HG02943 (cell line): ENCODE results near the gene S100A8.
"Not testable (repeated sequence)": the region's sequence is repeated elsewhere in the genome, so short reads cannot be mapped to it uniquely, and the experiment has no call there.

Experiments
- ATAC-seq: cut with Tn5 transposase; IDR thresholded peaks from one replicate; pipeline ENCODE4 v1.9.1; 2021; ENCODE audit warnings: mild to moderate bottlenecking, low read depth, moderate library complexity; ENCODE audit not compliant: unreplicated experiment

Gene S100A8

DNA sequence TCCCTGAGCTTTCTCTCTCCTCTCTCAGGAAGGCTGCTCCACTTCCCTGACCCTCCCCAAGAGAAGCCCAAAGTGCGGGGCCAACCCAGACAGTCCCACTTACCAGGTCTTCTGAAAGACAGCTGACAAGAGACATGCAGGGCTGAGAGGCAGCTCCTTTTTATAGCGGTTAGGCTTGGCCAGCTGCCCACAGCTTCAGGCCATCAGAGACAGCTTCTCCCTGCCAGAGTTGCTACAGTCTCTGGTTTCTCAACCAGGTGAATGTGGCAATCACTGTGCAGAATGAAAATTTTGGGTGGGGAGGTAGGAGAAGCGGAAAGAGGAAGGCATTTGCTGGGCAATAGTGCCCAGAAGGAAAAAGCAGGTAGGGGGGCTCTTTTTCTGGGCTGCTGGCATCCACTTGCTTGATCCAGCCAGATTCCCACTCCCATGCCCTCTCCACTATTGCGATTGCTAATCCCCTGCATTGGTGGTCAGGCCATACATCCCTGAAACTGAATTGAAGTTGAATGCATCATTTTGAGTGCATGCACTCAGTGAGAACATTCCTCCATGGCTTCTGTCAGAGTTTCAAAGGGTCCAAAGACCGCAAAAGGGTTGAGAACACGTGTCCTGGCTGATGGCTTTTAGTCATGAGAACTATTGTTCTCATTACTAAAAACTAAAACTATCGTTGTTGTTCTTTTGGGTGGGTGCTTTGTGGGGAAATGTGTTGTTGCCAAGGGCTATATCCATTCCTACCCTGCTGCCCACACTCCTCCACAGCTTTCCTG, at the start of gene S100A8:
S100A8 (minus strand) TSS at position 136 of the 773 bp plus-strand sequence. CDS start 538 bp downstream, outside the sequence.
- ATAC-seq: no peak

DNA sequence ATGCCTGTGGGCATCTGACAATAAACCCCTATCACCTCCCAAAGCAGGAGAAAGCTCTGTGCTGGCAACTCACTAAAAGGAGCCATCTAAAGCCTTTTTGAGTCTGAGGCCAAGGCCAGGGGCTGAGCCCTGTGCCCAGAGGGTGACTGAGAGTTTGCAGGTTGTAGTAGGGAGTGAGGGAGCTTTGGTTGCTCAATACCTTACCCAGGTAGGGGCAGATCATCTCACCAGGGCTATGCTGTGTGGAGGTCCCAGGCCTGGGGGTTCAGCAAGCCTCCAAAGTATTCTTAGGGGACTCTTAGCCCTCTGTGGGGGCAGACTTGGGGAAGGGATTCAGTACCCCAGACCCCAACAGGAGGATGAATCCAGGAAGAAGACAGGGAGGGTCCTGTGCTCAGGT, 48.4 kb upstream of the S100A8 start:
- no peak for ATAC-seq

DNA sequence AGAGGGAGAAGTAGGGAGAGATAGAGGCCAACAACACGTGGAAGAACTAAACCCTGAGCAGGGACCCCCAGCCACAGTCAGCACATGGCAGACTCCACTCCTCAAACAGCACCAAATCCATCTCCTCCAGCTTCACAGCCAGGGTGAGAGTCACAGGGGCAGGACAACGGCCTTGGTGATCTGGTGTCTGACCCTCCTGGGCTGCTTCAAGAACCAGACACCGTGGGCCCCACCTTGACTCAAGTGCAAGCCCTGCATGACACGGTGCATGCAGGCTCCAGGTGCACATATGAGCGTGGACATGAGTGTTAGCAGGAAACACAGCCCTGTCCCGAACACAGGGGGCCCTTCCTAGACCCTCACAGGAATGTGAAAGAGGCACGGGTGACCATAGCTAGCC, 47.7 kb upstream of the S100A8 start:
- ATAC-seq: no peak

DNA sequence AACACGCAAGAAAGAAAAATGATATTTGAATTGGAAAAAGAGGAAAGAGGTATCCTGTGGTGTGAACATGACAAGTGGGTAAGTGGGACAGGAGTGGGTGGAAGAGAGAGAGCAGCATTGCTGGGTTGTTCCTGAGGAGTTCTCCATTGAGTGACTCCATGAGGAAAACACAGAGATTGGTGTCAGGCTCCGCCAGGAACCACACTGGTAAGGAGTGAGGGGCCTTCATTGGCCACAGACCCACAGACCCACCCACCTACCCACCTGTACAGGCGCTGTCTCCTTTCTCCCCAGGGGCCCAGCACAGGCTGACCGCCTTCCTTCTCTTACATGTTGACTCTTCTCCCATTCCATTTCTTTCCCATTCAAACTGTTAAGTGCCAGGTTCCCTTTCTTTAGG, 46.4 kb upstream of the S100A8 start:
- no peak for ATAC-seq

DNA sequence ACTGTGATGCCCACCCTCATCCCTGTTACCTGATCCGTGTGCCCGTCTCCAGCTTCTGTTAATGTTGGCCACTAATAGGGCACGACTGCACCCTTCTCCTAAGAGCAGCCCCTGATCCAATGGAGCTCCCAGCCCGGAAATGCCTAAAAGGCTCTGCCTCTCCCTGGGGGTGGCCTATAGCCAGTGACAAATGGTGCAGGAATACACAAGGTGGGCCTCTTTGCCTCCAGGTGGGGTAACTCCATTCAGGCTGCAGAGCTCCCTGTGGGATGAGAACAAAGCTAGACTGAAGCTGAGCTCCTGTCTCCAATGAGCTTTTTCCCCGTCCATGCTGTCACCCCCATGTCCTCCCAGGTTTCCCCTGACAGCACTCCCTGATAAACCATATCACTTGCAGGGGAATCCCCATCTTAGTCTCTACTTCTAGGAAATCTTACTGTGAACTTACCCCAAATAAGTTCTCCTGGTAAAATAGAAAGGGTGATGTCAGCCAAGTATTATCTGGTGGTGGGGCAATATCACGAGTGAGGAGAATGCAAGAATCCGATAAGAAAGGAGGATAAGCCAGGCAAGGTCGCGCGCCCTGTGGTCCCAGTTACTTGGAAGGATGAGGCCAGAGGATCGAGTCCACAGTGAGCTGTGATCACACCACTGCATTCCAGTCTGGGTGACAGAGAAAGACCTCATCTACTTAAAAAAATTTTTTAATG, 44.0 kb upstream of the S100A8 start:
- no peak for ATAC-seq

DNA sequence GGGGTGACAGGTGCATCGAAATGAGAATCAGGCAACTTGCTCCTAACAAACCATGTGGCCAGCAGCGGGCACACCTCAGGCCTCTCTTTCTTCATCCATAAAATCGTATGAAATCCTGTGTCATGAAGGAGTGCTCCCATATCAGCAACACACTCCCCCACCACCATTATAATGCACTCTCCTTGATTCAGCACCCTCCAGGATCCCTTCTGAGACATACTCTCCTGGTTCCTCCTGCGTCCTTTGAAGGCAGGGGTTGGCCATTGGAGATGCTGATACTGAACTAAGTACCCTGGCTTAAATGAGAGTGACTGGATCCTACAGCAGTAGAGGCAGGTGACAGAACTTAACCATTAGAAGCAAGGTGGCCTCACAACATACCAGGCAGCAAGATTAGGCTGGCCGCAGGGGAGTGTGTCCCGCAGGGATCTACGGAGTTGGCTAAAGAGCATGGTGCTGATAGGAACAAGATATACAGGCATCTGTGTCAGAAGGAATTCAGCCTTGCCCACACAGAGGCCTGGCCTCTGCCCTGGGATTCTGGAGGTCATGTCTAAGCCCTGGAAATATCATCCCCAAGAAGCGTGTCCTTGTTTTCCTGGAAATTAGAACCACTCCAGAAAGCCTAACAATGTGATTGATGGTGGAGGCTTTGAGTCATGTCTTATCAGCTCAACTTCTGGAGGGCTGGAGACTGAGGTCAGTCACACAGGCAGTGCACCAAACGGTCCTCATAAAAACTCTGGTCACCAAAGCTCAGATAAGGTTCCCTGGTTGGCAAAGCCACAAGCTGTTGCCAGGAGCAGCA, 42.2 kb upstream of the S100A8 start:
- no peak for ATAC-seq

DNA sequence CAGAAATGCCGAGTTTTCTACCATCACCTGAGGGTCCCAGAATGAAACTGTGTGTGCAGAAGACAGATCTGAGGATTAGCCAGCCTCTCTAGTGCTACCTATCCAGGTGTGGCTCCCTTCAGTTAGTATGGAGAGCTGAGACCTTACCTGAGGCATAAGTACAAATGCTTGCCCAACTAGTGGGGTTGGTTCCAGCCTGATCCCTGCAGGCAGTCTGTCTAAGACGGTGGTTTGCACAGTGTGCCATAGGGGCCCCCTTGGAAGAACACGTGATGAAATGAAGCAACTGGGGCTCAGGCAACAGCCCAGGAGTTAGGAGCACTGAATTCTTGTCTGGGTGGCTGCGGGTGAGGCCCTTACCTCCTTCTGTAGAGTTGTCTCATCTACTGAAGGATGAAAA, 41.1 kb upstream of the S100A8 start:
- ATAC-seq: no peak

DNA sequence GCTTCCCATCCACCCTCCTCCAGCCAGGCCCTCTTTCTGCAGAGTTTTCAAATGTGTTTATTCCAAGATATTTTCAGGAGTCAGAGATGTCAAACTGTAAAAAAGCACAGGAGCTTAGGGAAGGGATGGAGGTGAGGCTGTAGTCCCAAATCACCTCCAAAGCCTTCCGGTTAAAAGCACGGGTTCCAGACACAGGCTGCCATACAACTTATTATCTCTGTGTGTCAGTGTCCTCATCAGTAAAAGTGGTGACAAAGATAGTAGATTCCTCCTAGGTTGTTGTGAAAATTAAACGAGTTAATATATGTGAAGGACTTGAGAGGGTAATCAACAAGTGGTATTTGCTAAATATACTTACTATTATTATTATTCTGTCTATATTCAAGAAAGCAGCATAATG, 40.6 kb upstream of the S100A8 start:
- no peak for ATAC-seq

DNA sequence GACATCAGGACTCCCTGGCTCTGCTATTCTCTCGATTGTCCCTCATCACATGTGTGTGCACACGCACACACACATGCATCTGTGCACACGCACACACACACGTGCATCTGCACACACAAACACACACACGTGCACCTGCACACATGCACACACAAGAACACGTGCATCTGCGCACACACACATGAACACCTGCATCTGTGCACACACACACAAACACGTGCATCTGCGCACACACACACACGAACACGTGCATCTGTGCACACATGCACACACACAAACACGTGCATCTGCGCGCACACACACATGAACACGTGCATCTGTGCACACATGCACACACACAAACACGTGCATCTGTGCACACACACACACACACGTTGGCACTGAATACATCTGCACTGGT, 40.1 kb upstream of the S100A8 start:
- ATAC-seq: no peak

DNA sequence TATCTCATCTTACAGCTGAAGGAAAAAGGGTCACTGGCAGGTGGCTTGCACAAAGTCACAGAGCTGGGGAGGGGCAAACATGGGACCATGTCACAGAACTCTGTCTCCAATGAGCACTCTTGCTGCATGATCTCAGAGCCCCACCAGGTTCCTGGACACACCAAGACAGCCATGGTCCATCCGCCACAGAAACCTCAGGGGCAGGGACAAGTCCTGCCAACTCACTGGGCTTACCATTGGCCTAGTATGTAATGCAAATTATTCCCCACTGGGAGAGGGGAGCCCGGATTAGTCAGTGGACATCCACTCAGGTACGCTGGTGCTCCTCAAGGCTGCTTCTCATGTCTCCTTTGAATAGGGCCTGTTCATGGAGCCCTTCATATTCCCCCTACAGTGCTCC, 39.7 kb upstream of the S100A8 start:
- ATAC-seq: no peak

DNA sequence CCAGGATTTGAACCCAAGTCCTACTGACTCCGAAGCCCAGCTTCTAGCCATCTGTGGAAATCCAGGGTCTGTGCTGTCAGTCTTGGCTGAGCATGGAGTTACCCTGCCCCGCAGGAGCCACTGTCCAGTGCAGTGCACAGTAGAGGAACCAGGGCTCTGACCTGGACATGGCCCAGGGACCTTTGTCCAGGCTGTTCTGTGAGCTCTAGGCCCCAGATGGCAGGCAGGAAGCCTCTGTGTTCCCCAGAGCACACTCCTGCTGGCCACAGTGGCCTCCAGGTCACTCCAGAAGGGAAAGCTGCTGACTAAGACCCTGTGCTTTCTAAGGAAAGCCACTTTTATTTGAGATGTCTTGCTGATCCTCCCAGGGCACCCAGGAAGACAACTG, 39.3 kb upstream of the S100A8 start:
- no peak for ATAC-seq

DNA sequence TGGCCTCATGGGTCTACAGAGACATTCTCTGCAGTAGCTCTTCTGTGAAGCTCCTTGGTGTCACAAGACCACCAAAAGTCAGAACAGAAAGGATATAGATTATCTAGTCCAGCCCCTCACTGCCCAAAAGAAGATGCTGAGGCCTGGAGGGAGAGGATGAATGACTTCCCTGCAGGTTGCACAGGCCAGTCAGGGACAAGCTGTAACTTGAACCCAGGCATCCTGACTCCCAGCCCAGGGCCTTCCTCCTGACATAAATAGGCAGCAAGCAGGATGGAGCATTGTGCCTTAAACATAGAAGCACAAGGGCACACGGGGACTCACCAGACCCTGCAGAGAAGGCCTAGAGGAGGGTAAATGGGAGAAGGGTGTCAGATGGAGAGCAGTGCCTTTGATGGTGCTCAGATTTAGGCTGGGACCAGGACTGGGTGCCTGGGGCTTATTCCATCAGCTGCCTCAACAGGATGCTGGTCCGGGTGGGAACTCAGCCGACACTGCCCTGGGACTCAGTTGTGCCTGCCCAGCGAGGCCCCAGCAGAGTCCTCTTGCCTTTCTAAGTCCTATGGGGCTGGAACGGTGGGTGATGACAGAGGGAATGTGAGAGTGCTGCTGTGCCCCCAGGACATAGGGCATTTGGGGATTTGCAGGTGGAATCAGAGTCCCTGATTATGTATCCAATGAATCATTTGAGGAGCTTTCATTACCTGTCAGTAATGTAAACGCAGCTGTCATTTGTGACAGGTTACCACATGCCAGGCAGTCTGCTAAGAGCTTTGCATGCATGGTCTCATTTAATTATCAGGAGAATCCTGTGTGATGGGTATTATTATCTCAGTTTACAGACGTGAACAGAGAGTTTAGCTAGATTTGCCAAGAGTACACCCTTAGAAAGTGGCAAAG, 38.6 kb upstream of the S100A8 start:
- ATAC-seq: no peak

DNA sequence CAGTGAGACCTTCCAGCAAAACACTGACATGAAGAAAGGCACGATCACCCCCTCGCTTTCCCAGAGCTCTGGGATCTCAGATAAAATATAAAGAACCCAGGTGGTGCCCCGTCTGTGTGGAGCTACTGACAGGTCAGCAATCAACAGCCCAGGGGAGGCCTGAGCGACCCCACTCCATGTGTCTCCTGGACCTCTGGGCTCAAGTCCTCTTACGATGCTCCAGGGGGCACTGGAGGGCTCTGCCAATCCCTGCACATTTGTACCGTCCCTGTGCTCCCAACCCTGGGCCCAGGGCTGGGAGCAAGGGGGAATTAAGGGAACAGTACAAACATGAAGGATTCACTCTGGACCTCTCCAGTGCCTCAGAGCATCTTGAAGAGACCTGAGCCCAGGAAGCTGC, 37.9 kb upstream of the S100A8 start:
- ATAC-seq: no peak

DNA sequence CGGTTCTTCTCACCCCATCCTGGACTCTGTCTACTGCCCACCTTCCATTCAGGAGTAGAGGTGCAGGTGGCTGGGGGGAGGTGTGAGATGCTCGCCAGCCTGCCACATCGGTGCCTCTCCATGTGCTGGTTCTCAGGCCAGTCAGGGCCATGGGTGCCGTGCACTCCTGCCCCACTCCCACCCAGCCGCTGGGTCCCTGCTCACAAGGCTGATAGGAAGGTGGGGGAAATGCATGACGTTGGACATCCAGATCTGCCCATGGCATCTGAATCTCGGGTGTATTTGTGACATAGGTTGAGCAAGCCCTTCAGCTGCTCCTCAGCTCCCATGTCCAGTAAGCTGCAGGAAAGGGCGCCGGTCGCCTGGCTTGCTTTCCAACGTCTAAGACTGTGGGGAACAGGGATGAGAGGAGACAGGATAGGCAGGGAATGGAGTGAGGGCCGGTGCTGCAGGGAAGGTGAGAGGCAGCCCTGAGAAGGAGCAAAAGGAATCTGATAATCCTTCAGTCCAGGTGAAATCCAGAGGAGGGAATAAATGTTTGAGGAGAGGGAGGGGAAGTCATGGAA, 37.3 kb upstream of the S100A8 start:
- no peak for ATAC-seq

DNA sequence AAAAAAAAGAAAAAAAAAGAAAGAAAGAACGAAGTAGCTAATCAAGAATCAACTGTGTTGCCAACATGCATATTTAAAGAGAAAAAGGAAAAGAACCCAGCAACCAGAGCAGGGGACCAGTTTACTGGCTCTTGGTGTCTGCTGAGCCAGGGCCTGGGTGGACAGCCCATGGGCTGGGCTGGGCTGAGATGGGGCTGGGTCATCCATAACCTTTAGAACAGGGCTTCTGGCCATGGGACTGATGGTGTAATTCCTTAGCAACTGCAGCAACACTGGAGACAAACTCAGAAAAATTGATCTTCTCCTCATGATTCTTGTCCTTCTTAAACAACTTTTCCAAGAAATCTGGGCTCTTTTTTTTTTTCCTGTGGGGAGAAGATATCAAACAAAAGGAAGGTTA, 35.9 kb upstream of the S100A8 start:
- no peak for ATAC-seq

DNA sequence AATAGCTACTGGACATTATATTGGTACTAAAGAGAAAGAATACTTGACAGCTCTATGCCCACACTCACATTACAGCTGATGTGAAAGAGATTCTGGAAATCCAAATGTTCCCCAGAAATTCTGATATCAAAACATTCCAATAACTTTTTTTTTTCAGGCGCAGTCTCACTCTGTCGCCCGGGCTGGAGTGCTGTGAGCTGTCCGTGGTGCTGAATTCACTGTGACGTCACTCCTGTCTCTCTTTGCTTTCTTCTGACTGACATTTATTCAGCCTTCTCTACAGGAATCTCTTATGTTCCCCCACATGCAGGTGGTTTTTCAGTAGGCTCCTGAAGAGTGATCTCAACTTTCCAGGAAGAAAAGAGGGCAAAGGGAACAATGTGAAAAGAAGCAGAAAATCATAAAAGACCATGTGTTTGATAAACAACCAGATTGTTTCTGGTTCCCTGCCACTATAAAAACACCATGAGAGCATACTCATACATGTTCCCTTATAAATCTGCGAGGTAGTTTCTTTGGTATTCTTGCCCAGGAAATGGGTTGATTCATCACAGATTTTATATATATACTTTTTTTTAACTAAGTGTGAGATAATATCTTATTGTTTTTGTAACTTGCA, 31.7 kb upstream of the S100A8 start:
- no peak for ATAC-seq

DNA sequence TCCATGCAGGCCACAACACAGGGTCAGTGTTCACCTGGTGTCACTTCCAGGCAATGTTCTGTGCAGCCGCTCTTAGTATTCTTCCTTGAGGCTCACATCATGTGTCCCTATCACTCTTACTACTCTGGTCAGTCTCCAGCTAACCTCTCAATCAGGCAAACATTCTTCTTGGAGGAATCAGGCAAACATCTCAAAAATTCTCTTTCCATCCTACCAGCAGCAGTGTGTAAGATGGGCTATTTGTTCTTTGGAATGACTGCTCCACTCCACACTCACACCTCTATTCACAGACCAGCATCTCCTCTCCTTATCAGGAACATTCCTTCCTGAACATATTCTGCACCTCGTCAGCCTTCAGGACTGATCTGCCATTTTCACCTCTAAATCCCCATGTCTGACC, 29.4 kb upstream of the S100A8 start:
- no peak for ATAC-seq

DNA sequence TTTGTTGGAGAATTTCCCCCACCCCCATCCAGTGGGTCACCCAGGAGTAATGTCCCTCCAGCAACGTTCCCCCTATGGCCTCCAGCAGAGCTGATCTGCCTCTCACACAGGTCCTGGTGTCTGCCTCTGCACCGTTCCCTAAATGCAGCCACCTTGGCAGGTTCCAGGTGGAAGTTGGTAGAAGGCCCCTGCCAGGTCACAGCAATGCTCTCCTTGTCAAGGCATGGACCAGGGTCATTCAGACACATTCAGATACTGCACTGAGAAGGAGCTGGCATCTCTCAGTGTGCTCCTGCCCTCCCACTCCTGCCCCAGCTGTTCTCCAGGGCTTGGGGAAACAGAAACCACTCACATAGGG, 28.5 kb upstream of the S100A8 start:
- not testable (repeated sequence) for ATAC-seq

DNA sequence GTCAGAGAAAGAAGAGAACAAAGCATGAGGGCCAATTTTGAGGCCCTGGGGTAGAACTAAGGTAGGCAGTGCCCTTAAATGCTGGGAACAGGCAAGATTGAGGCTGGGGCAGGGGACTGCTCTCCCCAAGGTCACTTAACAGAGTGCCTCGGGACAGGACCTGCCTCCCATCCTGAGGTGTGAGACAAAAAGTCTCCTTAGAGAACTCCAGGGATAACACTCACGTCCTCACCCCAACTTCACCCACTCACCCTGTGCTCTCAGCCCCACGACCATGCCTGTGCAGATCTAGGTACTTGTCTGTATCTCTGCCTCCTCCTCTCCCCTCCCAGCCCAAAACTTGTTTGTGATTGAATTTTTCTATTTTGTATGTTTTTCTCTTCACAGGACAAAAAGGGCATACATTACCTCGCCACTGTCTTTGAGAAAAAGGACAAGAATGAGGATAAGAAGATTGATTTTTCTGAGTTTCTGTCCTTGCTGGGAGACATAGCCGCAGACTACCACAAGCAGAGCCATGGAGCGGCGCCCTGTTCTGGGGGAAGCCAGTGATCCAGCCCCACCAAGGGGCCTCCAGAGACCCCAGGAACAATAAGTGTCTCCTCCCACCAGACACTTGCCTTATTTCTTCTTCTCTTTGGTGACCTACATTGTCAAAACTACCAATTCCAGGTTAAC, 28.0 kb upstream of the S100A8 start:
- not testable (repeated sequence) for ATAC-seq
